ENCODE data around the gene NHLH2. TPM values are rescaled to one million over a fixed set of nuclear protein-coding genes. Genes with fewer than 3 reads are reported as not detected.

NHLH2 gene
- polyA plus RNA-seq, 1 donor from 2014 or later = 0.31 TPM

DNA sequence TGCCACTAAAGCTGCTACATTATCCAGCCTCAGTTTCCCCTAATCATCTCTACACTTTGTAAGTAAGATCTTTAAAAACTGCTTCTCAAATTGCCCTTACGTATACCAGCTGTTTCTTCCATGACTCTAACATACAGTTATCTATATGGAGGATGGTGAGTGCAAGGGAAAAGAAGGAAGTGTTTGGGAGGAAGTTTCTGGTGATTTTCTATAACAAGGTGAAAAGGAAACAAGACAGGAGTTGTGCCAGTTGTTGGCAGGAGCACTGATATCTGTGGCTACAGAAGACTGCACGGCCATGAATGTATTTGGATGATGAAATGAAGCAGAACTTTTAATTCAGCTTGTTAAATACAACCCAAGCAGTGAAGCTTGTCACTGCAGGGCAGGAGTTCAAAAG lies 32.3 kb upstream of the NHLH2 start:
- H3K9me2 ChIP-seq (ENCODE audit: insufficient read depth, low read length) = no peaks in the 10 kb centered on the region
- H4K20me1 ChIP-seq (ENCODE audit: insufficient read depth) = no peaks in the 10 kb centered on the region
- H3K9ac ChIP-seq (ENCODE audit: low read length) = no peak overlapping the region
- H3K4me3 ChIP-seq (ENCODE audit: low read length) = no peak overlapping the region
- no peaks in the 10 kb centered on the region for H3K9me3 ChIP-seq (ENCODE audit: low read length)
- no peaks in the 10 kb centered on the region for H3K27me3 ChIP-seq (ENCODE audit: insufficient read depth, low read depth, low read length)
- H3K79me2 ChIP-seq (replicated peaks; ENCODE audit: insufficient read depth, low read length) = no peaks in the 10 kb centered on the region
- no peak overlapping the region for H3K4me2 ChIP-seq (ENCODE audit: low read length)
- H3F3A ChIP-seq (ENCODE audit: insufficient read depth, low read length, poor library complexity, severe bottlenecking) = no peaks in the 10 kb centered on the region
- H2AFZ ChIP-seq (ENCODE audit: low read depth, low read length) = no peak overlapping the region
- H3K27ac ChIP-seq (ENCODE audit: low read length) = no peak overlapping the region
- no peaks in the 10 kb centered on the region for H3K36me3 ChIP-seq (ENCODE audit: insufficient read depth, low read length)
- TF ChIP-seq TAF1 (IDR thresholded peaks at IDR 0.05; ENCODE audit: low read depth) = no peak
- TF ChIP-seq EZH2 (IDR thresholded peaks at IDR 0.05; ENCODE audit: borderline replicate concordance, insufficient read depth, low read length, poor library complexity, severe bottlenecking) = no peak
- no peak for TF ChIP-seq EP300 (conservative IDR thresholded peaks at IDR 0.05; ENCODE audit: poor library complexity, severe bottlenecking)
- TF ChIP-seq, protein P1, sequence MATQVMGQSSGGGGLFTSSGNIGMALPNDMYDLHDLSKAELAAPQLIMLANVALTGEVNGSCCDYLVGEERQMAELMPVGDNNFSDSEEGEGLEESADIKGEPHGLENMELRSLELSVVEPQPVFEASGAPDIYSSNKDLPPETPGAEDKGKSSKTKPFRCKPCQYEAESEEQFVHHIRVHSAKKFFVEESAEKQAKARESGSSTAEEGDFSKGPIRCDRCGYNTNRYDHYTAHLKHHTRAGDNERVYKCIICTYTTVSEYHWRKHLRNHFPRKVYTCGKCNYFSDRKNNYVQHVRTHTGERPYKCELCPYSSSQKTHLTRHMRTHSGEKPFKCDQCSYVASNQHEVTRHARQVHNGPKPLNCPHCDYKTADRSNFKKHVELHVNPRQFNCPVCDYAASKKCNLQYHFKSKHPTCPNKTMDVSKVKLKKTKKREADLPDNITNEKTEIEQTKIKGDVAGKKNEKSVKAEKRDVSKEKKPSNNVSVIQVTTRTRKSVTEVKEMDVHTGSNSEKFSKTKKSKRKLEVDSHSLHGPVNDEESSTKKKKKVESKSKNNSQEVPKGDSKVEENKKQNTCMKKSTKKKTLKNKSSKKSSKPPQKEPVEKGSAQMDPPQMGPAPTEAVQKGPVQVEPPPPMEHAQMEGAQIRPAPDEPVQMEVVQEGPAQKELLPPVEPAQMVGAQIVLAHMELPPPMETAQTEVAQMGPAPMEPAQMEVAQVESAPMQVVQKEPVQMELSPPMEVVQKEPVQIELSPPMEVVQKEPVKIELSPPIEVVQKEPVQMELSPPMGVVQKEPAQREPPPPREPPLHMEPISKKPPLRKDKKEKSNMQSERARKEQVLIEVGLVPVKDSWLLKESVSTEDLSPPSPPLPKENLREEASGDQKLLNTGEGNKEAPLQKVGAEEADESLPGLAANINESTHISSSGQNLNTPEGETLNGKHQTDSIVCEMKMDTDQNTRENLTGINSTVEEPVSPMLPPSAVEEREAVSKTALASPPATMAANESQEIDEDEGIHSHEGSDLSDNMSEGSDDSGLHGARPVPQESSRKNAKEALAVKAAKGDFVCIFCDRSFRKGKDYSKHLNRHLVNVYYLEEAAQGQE (IDR thresholded peaks at IDR 0.05; ENCODE audit: borderline replicate concordance) = no peak
- TF ChIP-seq POLR2AphosphoS5 (IDR thresholded peaks at IDR 0.05) = no peak
- TF ChIP-seq RAD21 (conservative IDR thresholded peaks at IDR 0.05) = no peak
- TF ChIP-seq, protein P2, sequence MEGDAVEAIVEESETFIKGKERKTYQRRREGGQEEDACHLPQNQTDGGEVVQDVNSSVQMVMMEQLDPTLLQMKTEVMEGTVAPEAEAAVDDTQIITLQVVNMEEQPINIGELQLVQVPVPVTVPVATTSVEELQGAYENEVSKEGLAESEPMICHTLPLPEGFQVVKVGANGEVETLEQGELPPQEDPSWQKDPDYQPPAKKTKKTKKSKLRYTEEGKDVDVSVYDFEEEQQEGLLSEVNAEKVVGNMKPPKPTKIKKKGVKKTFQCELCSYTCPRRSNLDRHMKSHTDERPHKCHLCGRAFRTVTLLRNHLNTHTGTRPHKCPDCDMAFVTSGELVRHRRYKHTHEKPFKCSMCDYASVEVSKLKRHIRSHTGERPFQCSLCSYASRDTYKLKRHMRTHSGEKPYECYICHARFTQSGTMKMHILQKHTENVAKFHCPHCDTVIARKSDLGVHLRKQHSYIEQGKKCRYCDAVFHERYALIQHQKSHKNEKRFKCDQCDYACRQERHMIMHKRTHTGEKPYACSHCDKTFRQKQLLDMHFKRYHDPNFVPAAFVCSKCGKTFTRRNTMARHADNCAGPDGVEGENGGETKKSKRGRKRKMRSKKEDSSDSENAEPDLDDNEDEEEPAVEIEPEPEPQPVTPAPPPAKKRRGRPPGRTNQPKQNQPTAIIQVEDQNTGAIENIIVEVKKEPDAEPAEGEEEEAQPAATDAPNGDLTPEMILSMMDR (IDR thresholded peaks at IDR 0.05; ENCODE audit: poor library complexity, severe bottlenecking) = no peak
- no peak for TF ChIP-seq MXI1 (conservative IDR thresholded peaks at IDR 0.05; ENCODE audit: poor library complexity, severe bottlenecking)

DNA sequence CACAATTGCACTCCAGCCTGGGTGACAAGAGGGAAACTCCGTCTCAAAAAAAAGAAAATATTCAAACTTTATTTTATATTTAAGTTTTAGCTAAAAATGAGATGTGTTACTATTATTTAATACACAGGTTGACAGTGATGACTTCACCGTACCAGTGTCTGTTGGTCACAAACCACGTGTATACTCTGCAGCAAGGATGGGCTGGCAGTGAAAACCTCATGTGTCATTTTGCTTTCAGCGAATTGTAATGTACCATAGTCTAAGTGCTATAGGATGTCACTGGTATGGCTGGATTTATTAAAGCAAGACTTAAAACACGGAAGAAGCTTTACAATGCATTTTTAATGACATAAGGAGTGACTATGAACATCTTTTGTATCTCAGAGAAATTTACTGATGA lies 28.1 kb upstream of the NHLH2 start:
- H3K9me2 ChIP-seq (ENCODE audit: insufficient read depth, low read length) = no peaks in the 10 kb centered on the region
- no peak overlapping the region for H3K4me2 ChIP-seq (ENCODE audit: low read length)
- H3K27ac ChIP-seq (ENCODE audit: low read length) = no peak overlapping the region
- H3K27me3 ChIP-seq (ENCODE audit: insufficient read depth, low read depth, low read length) = no peaks in the 10 kb centered on the region
- H3K36me3 ChIP-seq (ENCODE audit: insufficient read depth, low read length) = no peaks in the 10 kb centered on the region
- no peaks in the 10 kb centered on the region for H3K79me2 ChIP-seq (replicated peaks; ENCODE audit: insufficient read depth, low read length)
- H3K4me3 ChIP-seq (ENCODE audit: low read length) = no peak overlapping the region
- TF ChIP-seq EZH2 (IDR thresholded peaks at IDR 0.05; ENCODE audit: borderline replicate concordance, insufficient read depth, low read length, poor library complexity, severe bottlenecking) = no peak
- TF ChIP-seq SMC3 (conservative IDR thresholded peaks at IDR 0.05; ENCODE audit: poor library complexity) = no peak
- no peak for TF ChIP-seq MXI1 (conservative IDR thresholded peaks at IDR 0.05; ENCODE audit: poor library complexity, severe bottlenecking)
- no peak for TF ChIP-seq RAD21 (conservative IDR thresholded peaks at IDR 0.05)
- no peak for TF ChIP-seq TAF1 (IDR thresholded peaks at IDR 0.05; ENCODE audit: low read depth)
- TF ChIP-seq, protein P1 (IDR thresholded peaks at IDR 0.05; ENCODE audit: borderline replicate concordance) = no peak
- TF ChIP-seq POLR2AphosphoS5 (IDR thresholded peaks at IDR 0.05) = no peak
- TF ChIP-seq, protein P2 (IDR thresholded peaks at IDR 0.05; ENCODE audit: poor library complexity, severe bottlenecking) = no peak
- H3F3A ChIP-seq (ENCODE audit: insufficient read depth, low read length, poor library complexity, severe bottlenecking) = no peaks in the 10 kb centered on the region
- no peaks in the 10 kb centered on the region for H3K9me3 ChIP-seq (ENCODE audit: low read length)
- H2AFZ ChIP-seq (ENCODE audit: low read depth, low read length) = no peak overlapping the region
- no peak overlapping the region for H3K9ac ChIP-seq (ENCODE audit: low read length)
- H4K20me1 ChIP-seq (ENCODE audit: insufficient read depth) = no peaks in the 10 kb centered on the region

Data from neural cell (in vitro differentiated cells).